Panc1 (cell line): ENCODE measurements around the gene CDKN1C. TPM values are rescaled to one million over a fixed set of nuclear protein-coding genes. Genes with fewer than 3 reads are reported as not detected.

Source experiments
- ATAC-seq: fragments of 200-7000 bp; cut with Tn5 transposase; 2 replicates; pipeline ENCODE4 v1.9.1; 2020; ENCODE audit warnings: mild to moderate bottlenecking, moderate library complexity
- BruUV-seq: library from RNA; stranded (reverse); fragments of 400-500 nt; replicated peaks from 2 replicates; lab custom pipeline; 2021; lab: Mats Ljungman, UMichigan
- CTCF ChIA-PET: fragments of 300-600 bp; sonication (Branson Sonifier 250); formaldehyde crosslinking; loops from one replicate; lab custom pipeline; 2022; ENCODE audit warnings: antibody characterized with exemption; lab: Charles Lee
- POLR2A ChIA-PET: fragments of 300-600 bp; sonication (Branson Sonifier 250); formaldehyde crosslinking; loops from one replicate; lab custom pipeline; 2022; ENCODE audit warnings: antibody characterized with exemption; lab: Charles Lee
- DNase-seq: peaks from one replicate; pipeline ENCODE4 v3.0.0-alpha.2; 2010; ENCODE audit warnings: low read depth, low spot score
- H3K27ac ChIP-seq: 2 replicates; pipeline ENCODE4 v1.5.1; 2011; ENCODE audit warnings: mild to moderate bottlenecking, low read length, inconsistent platforms
- H3K27me3 ChIP-seq: fragments of 200-500 bp; sonication (Bioruptor generic); 2 replicates; pipeline ENCODE4 v1.6.0; 2014; ENCODE audit warnings: low read length, inconsistent platforms; ENCODE audit not compliant: control insufficient read depth, insufficient read depth
- H3K36me3 ChIP-seq: fragments of 200-500 bp; sonication (Bioruptor generic); 2 replicates; pipeline ENCODE4 v1.5.1; 2014; ENCODE audit warnings: inconsistent platforms, mild to moderate bottlenecking, low read length, moderate library complexity; ENCODE audit not compliant: control insufficient read depth, insufficient read depth
- H3K4me1 ChIP-seq: 2 replicates; pipeline ENCODE4 v1.5.1; 2011; ENCODE audit warnings: inconsistent platforms, mild to moderate bottlenecking, low read length, moderate library complexity; ENCODE audit not compliant: control insufficient read depth, insufficient read depth
- H3K4me3 ChIP-seq, 2 experiments: 2 replicates each; pipeline ENCODE4 v1.5.1; 2011 to 2012; ENCODE audit warnings: low read depth in 2 of 2, low read length in 2 of 2, mild to moderate bottlenecking in 2 of 2, inconsistent platforms in 1 of 2, moderate library complexity in 1 of 2
- H3K9me3 ChIP-seq: fragments of 200-500 bp; sonication (Bioruptor generic); 2 replicates; pipeline ENCODE4 v1.5.1; 2014; ENCODE audit warnings: low read depth, mild to moderate bottlenecking, inconsistent platforms, low read length, moderate library complexity; ENCODE audit not compliant: control insufficient read depth, insufficient read depth
- CTCF ChIP-seq: fragments of 450-650 bp; IDR thresholded peaks from 2 replicates; pipeline ENCODE4 v1.5.1; 2017; ENCODE audit warnings: mild to moderate bottlenecking
- POLR2AphosphoS5 ChIP-seq: IDR thresholded peaks from 2 replicates; pipeline ENCODE4 v1.6.1; 2012; ENCODE audit warnings: mild to moderate bottlenecking, low read depth, low read length, moderate library complexity
- REST ChIP-seq, 2 experiments: IDR thresholded peaks; 2 replicates each; pipeline ENCODE4 v1.6.1; 2011 to 2012; ENCODE audit warnings: low read depth in 2 of 2, control low read depth in 1 of 2, low read length in 1 of 2, mild to moderate bottlenecking in 1 of 2, moderate library complexity in 1 of 2; ENCODE audit not compliant: insufficient read depth in 1 of 2
- SIN3A ChIP-seq: IDR thresholded peaks from 2 replicates; pipeline ENCODE4 v1.6.1; 2012; ENCODE audit warnings: low read depth, mild to moderate bottlenecking, low read length, moderate library complexity, borderline replicate concordance; ENCODE audit not compliant: insufficient read depth
- TCF7L2 ChIP-seq: IDR thresholded peaks from 2 replicates; pipeline ENCODE4 v1.6.1; 2011; ENCODE audit warnings: mild to moderate bottlenecking, low read depth, low read length, inconsistent platforms
- in situ Hi-C: cut with HindIII; loops from 2 replicates; pipeline ENCODE4 v1.10.0; 2016; ENCODE audit warnings: low sequenced_read_pairs, low pct_unique_long_range_greater_than_20kb
- intact Hi-C: fragments of 100-400 bp; cut with micrococcal nuclease; formaldehyde crosslinking; loops from one replicate; pipeline ENCODE4 v1.10.0; 2022; ENCODE audit not compliant: unreplicated experiment
- total RNA-seq: library from RNA; stranded (reverse); gene quantifications from one replicate; pipeline ENCODE4 v1.2.1, GENCODE V29; 2021; ENCODE audit not compliant: unreplicated experiment

Gene CDKN1C
- total RNA-seq, 1 experiment from 2014 or later: 4.6 TPM

DNA sequence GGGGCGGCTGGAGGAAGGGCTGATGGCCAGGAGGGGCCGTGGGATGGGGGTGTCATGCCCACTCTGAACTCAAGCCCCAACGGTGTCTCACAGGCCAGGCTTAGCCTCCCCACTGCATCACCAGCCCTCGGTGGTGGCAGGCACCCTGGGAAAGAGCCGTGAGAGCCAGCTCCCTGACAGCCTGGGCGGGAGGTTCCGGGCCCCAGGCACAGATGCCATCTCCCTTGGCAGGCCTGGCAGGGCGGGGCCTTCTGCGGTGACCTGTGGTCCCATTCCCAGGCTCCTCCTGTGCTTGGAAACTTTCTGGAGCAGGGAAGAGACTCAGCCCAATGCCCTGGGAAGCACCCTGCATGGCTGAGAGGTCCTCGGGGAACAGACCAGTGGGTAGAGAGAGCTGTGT lies 38.8 kb upstream of the CDKN1C start:
- Histone ChIP-seq H3K4me1 (peaks cover 37% of the 10 kb centered on the region), H3K27me3 (no peaks in the 10 kb centered on the region), H3K9me3 (no peaks in the 10 kb centered on the region), H3K4me3 (no peak overlapping the region), H3K27ac (peak overlapping the region; percentile 41), H3K36me3 (no peaks in the 10 kb centered on the region; the same call in 1 of the 2 replicates)
- peak; percentile 31 for ATAC-seq
- no peak for TF ChIP-seq CTCF
- no peak for TF ChIP-seq REST (IDR thresholded peaks at IDR 0.05; ENCODE audit: insufficient read depth in 1 of 2, low read depth in 2 of 2, low read length in 1 of 2)
- no peak for TF ChIP-seq TCF7L2
- no peak for TF ChIP-seq POLR2AphosphoS5
- no peak for TF ChIP-seq SIN3A
- intact Hi-C loops (no loop called here), in situ Hi-C loops (no loop called here)
- ChIA-PET CTCF (interaction anchor here (0.9 kb wide), 1 partner anchor 23 kb away, joined by 5 read pairs; no protein-coding TSS in a partner anchor), POLR2A (no interaction called here)
- BruUV-seq: no TSS peak
- no peak for DNase-seq

- intact Hi-C loops (no loop called here), in situ Hi-C loops (no loop called here)
- peak; percentile 2; the same call in 1 of the 2 replicates for ATAC-seq
- peaks cover 37% of the 10 kb centered on the region for H3K4me1 ChIP-seq
- H3K9me3 ChIP-seq: no peaks in the 10 kb centered on the region
- BruUV-seq: no TSS peak
- H3K27ac ChIP-seq: peak overlapping the region; percentile 41
- no peaks in the 10 kb centered on the region for H3K27me3 ChIP-seq
- DNase-seq: no peak
- CTCF ChIA-PET: interaction anchor here (0.7 to 0.9 kb wide), 2 partner anchors 22 to 30 kb away, joined by 5 read pairs; no protein-coding TSS in a partner anchor
- H3K36me3 ChIP-seq: no peaks in the 10 kb centered on the region; the same call in 1 of the 2 replicates
- POLR2A ChIA-PET: no interaction called here
- TF ChIP-seq POLR2AphosphoS5 (no peak), SIN3A (no peak), REST (IDR thresholded peaks at IDR 0.05; ENCODE audit: insufficient read depth in 1 of 2, low read depth in 2 of 2, low read length in 1 of 2) (no peak), TCF7L2 (no peak), CTCF (no peak)
- no peak overlapping the region for H3K4me3 ChIP-seq
These were observed 38.1 kb upstream of the CDKN1C start for GRCh38 chr11:2923446-2924375.
